Activated B cell treated with CpG ODN at 0.5 μM for 24 hours (primary cell): Measurements from ENCODE around the gene CAPNS1. TPM values are rescaled to one million over a fixed set of nuclear protein-coding genes. Genes with fewer than 3 reads are reported as not detected.

Experiments used
- ATAC-seq: fragments of 200-7000 bp; cut with Tn5 transposase; one replicate; pipeline ENCODE4 v1.10.0; 2021; ENCODE audit warnings: low read depth, mild to moderate bottlenecking, moderate library complexity
- CTCF ChIA-PET: fragments of 350-600 bp; sonication (Branson Sonifier 250); formaldehyde crosslinking; loops from one replicate; lab custom pipeline; 2021; ENCODE audit warnings: antibody characterized with exemption; lab: Charles Lee
- POLR2A ChIA-PET: fragments of 350-600 bp; sonication (Branson Sonifier 250); formaldehyde crosslinking; loops from one replicate; lab custom pipeline; 2021; ENCODE audit warnings: antibody characterized with exemption; lab: Charles Lee
- DNase-seq: peaks from one replicate; pipeline ENCODE4 v3.0.0; 2022
- H3K27ac Mint-ChIP-seq: one replicate; pipeline ENCODE4 v1.8.0; 2020; ENCODE audit warnings: mixed read lengths
- H3K27me3 Mint-ChIP-seq: one replicate; pipeline ENCODE4 v1.8.0; 2021; ENCODE audit warnings: mixed read lengths
- H3K36me3 Mint-ChIP-seq: one replicate; pipeline ENCODE4 v1.8.0; 2021; ENCODE audit warnings: low read depth, mixed read lengths
- H3K4me1 Mint-ChIP-seq: one replicate; pipeline ENCODE4 v1.8.0; 2021; ENCODE audit warnings: mixed read lengths
- H3K4me3 Mint-ChIP-seq: one replicate; pipeline ENCODE4 v1.8.0; 2020; ENCODE audit warnings: mild to moderate bottlenecking, mixed read lengths
- H3K9me3 Mint-ChIP-seq: one replicate; pipeline ENCODE4 v1.8.0; 2020; ENCODE audit warnings: mixed read lengths
- CTCF ChIP-seq: fragments of 200-600 bp; IDR thresholded peaks from one replicate; pipeline ENCODE4 v1.8.0; 2022; ENCODE audit warnings: antibody characterized with exemption, mild to moderate bottlenecking
- intact Hi-C: fragments of 100-400 bp; cut with micrococcal nuclease; formaldehyde crosslinking; loops from one replicate; pipeline ENCODE4 v1.15.1; 2024
- total RNA-seq: library from RNA; stranded (reverse); gene quantifications from 2 replicates; pipeline ENCODE4 v1.2.3, GENCODE V29; 2022

Gene CAPNS1
- total RNA-seq, 1 donor from 2014 or later: 442 TPM

GRCh38 chr19:36120092-36120983 lies 19.5 kb upstream of the CAPNS1 start:
- Mint-ChIP-seq H3K4me3 (no peak overlapping the region), H3K4me1 (peaks cover 19% of the 10 kb centered on the region), H3K27me3 (no peaks in the 10 kb centered on the region), H3K36me3 (peaks cover 66% of the 10 kb centered on the region), H3K27ac (no peak overlapping the region), H3K9me3 (no peaks in the 10 kb centered on the region)
- ATAC-seq: no peak
- intact Hi-C loops: no loop called here
- no peak for DNase-seq
- POLR2A ChIA-PET: interaction anchor here (0.5 to 0.6 kb wide), 2 partner anchors 95 to 208 kb away, joined by 3 read pairs; no protein-coding TSS in a partner anchor
- no peak for TF ChIP-seq CTCF
- CTCF ChIA-PET: no interaction called here

- H3K36me3 Mint-ChIP-seq: peaks cover 72% of the 10 kb centered on the region
- ChIA-PET CTCF (no interaction called here), POLR2A (interaction anchor here (0.6 kb wide), 1 partner anchor 95 kb away, joined by 3 read pairs; no protein-coding TSS in a partner anchor)
- no peaks in the 10 kb centered on the region for H3K9me3 Mint-ChIP-seq
- intact Hi-C loops: no loop called here
- H3K4me1 Mint-ChIP-seq: peaks cover 19% of the 10 kb centered on the region
- DNase-seq: no peak
- no peak overlapping the region for H3K27ac Mint-ChIP-seq
- no peaks in the 10 kb centered on the region for H3K27me3 Mint-ChIP-seq
- ATAC-seq: no peak
- H3K4me3 Mint-ChIP-seq: no peak overlapping the region
- no peak for TF ChIP-seq CTCF
Observed at GRCh38 chr19:36120984-36121358, 18.9 kb upstream of the CAPNS1 start.

GRCh38 chr19:36121486-36122124 lies 18.3 kb upstream of the CAPNS1 start:
- H3K27ac Mint-ChIP-seq: no peak overlapping the region
- H3K27me3 Mint-ChIP-seq: no peaks in the 10 kb centered on the region

GRCh38 chr19:36125557-36125956 lies 14.3 kb upstream of the CAPNS1 start:
- peaks cover 40% of the 10 kb centered on the region for H3K36me3 Mint-ChIP-seq
- DNase-seq: no peak
- no peak overlapping the region for H3K27ac Mint-ChIP-seq
- POLR2A ChIA-PET: interaction anchor here (0.6 to 2.3 kb wide), 2 partner anchors 11 to 12 kb away, joined by 4 to 6 read pairs; partner anchors contain the start of genes POLR2I and TBCB
- no peaks in the 10 kb centered on the region for H3K27me3 Mint-ChIP-seq
- H3K4me1 Mint-ChIP-seq: peaks cover 12% of the 10 kb centered on the region
- H3K9me3 Mint-ChIP-seq: no peaks in the 10 kb centered on the region
- intact Hi-C loops: loop anchor here (5.0 kb wide), 2 partner anchors 362 to 1382 kb away; partner anchors contain the start of genes ZNF566 and ZNF793
- no peak for ATAC-seq
- H3K4me3 Mint-ChIP-seq: no peak overlapping the region
- no peak for TF ChIP-seq CTCF
- CTCF ChIA-PET: interaction anchor here (4.9 kb wide), 1 partner anchor 45 kb away, joined by 68 read pairs; no protein-coding TSS in a partner anchor

More at GRCh38 chr19:36121486-36122124, 18.3 kb upstream of the CAPNS1 start:
- no peak overlapping the region for H3K4me3 Mint-ChIP-seq
- H3K4me1 Mint-ChIP-seq: peaks cover 13% of the 10 kb centered on the region
- intact Hi-C loops: no loop called here
- ChIA-PET POLR2A (no interaction called here), CTCF (no interaction called here)
- TF ChIP-seq CTCF: no peak
- no peak for DNase-seq
- no peaks in the 10 kb centered on the region for H3K9me3 Mint-ChIP-seq
- ATAC-seq: no peak
- peaks cover 71% of the 10 kb centered on the region for H3K36me3 Mint-ChIP-seq
